Hindlimb muscle (tissue), 1 donor: ENCODE results near the gene GART. TPM values are rescaled to one million over a fixed set of nuclear protein-coding genes. Genes with fewer than 3 reads are reported as not detected.
A peak's percentile ranks its signal among the peaks of the same experiment; 100 is the strongest.
"Not testable (repeated sequence)": the region's sequence is repeated elsewhere in the genome, so short reads cannot be mapped to it uniquely, and the experiment has no call there.

Source experiments
- DNase-seq: peaks from one replicate; pipeline ENCODE4 v3.0.0-alpha.2; 2013
- polyA plus RNA-seq: library from polyadenylated mRNA; unstranded; fragments of 120-200 nt; gene quantifications from one replicate; pipeline ENCODE4 v1.2.1, GENCODE V29; 2013; ENCODE audit not compliant: insufficient read length

GART gene
- polyA plus RNA-seq, 1 donor = 54.2 TPM

DNA sequence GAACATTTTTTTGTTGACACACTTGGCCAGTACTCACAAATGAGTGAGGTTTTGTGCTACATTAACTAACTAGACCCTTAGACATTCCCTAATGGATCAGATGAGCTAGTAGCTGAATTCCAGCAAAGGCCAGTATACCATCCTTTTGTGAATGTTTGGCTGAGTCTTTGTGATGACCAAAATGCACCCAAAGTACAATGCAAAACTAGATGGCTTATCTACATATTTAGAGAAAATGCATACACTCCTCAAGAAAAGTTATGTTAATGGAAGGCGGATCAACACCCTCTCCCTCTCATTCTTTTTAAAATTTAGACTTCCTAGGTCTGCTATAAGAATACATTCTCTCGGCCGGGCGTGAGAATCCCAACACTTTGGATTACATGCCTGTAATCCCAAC lies 30.3 kb downstream of the GART start:
- DNase-seq = no peak

- no peak for DNase-seq
These were observed 31.1 kb downstream of the GART start for GRCh38 chr21:33510826-33511225.

DNA sequence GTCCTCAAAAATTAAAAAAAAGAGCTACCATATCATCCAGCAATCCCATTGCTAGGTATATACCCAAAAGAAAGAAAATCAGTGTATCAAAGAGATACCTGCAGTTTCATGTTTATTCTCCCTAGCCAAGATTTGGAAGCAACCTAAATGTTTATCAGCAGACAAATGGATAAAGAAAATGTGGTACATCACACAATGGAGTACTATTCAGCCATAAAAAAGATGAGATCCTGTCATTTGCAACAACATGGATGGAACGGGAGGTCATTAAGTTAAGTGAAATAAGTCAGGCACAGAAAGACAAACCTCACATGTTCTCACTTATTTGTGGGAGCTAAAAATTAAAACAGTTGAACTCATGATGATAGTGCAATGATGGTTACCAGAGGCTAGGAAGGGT lies 34.9 kb downstream of the GART start:
- DNase-seq = not testable (repeated sequence)

DNA sequence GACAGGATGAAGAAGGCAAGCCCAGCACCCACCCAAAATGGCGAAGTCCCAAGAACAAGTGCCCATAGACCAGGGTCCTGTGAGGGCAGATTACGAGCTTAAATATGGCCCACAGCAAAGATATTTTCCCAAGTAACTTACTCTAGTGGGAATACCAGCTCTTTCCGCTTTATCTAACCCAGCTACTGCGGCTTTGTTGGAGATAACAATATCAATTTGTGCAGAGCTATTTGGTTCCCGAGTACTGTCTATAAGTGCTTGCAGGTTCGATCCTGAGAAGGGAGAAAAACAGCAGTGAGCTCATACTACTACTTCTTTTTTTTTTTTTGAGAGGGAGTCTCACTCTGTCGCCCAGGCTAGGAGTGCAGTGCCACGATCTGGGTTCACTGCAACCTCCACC lies 36.1 kb downstream of the GART start:
- DNase-seq = no peak

GRCh38 chr21:33496345-33496744 lies 45.6 kb downstream of the GART start:
- no peak for DNase-seq

DNA sequence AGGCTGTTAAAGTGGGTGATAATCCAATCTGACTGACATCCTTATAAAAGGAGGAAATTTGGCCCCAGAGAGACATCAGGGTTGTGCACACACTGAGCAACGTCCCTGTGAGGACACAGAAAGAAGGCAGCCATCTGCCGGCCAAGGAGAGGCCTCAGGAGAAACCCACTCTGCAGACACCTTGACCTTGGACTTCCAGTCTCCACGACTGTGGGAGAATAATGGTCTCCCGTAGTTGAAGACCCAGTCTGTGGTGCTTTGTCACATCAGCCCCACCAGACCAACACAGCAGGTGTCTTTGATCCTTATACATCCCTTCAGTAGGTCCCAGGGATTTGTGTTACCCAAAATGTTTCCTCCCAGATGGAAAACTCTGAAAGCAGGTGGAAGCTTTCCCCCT lies 46.2 kb downstream of the GART start:
- DNase-seq = no peak

GRCh38 chr21:33493756-33494155 lies 48.2 kb downstream of the GART start:
- DNase-seq = no peak

DNA sequence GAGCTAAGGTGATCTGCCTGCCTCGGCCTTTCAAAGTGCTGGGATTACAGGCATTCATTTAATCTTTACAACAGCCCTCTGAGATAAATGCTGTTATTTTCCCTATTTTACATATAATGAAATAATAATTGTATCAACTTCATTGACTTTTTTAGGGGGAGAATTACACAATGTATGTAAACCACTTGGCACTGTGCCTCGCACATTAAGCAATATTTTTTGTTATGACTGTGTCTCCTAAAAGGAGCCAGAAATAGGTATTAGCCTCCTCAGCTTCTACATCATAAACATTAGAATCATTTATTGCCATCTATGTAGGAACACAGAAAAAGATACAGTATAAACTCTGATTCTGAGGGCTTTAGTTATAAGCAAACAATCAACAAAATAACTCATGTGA lies 49.3 kb downstream of the GART start:
- DNase-seq = no peak

DNA sequence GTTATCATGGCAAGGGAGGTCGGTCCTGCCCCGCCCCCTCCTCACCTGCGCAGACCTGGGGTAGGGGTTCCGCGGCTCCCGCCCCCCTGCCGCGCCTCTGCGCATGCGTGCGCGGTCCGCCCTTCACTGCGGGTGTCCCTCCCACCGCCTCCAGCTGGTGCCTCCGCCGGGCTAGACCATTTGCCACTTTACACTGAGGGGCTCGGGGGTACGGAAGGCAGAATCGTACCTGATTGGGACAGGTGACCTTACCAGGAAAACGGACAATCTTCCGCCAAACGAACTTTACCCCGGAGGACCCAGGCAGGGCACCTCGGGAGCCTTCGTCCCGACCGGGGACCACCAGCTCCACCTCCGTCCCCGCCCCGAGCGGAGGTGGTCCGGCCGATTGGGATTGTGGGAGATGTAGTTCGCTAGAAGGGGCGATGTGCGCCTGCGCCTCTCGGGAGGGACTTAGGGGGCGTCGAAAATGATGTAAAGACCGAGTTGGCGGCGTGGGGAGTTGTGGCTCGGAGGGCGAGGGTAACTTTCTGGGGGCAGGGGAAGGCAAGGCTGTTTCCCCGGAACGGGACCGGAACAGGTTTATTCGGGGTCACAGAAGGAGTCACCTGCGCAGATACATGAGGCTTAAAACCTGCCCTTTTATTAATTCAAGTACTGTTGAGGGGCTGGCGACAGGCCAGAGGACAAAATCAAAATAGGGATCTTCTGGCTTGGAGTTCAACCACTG lies 50.4 kb downstream of the GART start, which contains the start of gene DNAJC28:
TSS of gene DNAJC28 (minus strand) at position 344 of the 730 bp plus-strand sequence. CDS start 2,323 bp downstream, outside the sequence.
- DNase-seq = peak; percentile 96

DNA sequence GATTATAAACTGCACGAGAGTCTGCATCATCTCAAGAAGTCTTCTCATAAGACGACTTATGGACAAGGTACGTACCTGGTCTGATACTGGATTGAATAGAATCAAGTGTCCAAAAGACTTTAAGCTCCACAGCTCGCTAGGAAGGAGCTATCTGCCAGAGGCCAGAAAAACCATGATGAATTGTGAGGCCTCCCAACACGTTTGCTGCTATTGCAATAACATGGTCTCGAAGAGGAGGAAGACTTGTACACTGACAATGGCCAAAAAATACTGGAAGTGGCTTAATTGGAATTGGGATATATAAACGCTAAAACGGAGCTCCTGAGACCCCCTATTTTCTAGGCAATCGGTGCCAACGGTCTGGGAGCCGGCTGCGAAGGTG lies 50.9 kb downstream of the GART start:
- DNase-seq = no peak

GRCh38 chr21:33488936-33489335 lies 53.0 kb downstream of the GART start:
- DNase-seq = no peak

DNA sequence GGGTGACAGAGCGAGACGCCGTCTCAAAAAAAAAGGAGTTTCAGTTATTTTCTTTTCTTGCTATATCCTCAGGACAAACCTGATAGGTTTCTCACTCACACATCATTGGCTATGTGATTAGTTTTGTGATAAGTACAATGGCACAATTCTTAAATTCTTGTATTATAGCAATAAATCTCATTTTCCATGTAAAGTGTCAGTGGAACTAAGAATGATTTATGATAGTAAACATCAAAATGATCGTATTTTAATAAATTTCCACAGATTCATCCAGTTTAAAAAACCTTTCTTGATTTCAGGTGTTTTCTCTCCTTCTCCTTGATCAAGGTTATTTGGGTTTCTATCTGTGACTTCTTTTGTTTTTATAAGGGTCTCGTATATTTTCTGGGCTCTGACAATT lies 53.9 kb downstream of the GART start:
- DNase-seq = no peak

GRCh38 chr21:33481314-33481943 lies 60.5 kb downstream of the GART start:
- DNase-seq = no peak

GRCh38 chr21:33480481-33481103 lies 61.3 kb downstream of the GART start:
- no peak for DNase-seq

- peak; percentile 94 for DNase-seq
These were observed 62.0 kb downstream of the GART start, which contains the start of gene TMEM50B for GRCh38 chr21:33479679-33480480. Gene TMEM50B, minus strand, starts transcription at chr21:33479974. Its CDS starts 11,089 bp downstream, at chr21:33468885.

DNA sequence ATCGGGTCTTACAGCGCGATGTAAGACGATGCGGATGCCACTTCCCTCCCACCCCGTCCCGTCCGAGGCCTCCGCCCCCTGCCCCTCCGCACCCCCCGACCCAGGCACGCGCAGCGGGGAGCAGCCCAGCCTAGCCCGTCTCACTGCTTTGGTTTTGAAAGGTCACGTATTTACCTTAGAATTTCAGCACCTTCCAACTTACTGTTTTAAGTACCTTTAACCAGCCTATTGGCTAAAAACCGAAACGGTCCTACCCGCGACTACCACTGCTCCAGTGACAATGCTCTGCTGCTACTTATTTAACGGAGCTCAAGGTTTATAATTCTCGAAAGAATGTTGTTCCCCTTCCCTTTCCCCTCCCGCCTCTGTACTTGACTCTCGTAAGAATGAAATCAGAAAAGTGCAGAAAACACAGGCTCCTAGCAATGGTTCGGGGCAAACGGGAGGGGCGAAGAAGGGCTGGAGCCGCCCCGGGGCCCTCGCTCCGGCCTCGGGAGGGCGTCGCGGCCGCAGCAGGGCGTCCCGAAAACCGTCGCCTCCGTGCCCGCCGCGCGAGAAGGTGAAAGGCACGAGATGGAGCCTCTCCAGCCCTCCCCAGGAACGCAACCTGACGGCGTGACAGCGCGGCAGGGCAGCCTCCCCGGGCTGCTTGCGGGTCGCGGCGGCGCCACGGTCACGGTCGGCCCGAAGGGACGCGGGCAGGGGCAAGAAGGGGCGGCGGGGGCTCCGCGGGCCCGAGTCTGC lies 62.8 kb downstream of the GART start:
- peak; percentile 29 for DNase-seq

DNA sequence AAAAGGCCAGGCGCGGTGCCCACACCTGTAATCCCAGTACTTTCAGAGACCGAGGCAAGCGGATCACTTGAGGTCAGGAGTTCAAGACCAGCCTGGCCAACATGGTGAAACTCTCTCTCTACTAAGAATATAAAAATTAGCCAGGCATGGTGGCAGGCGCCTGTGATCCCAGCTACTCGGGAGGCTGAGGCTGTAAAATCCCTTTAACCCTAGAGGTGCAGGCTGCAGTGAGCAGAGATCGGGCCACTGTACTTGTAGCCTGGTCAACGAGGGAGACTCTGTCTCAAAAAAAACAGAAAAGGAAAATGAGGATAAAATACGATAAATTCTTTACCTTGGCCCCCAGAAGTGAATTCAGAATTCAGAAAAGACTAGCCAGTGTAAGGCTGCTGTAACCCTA lies 63.7 kb downstream of the GART start:
- DNase-seq = no peak

- DNase-seq = no peak
These were observed 64.9 kb downstream of the GART start for GRCh38 chr21:33477066-33477465.

GRCh38 chr21:33473344-33473743 lies 68.6 kb downstream of the GART start:
- DNase-seq = no peak

DNA sequence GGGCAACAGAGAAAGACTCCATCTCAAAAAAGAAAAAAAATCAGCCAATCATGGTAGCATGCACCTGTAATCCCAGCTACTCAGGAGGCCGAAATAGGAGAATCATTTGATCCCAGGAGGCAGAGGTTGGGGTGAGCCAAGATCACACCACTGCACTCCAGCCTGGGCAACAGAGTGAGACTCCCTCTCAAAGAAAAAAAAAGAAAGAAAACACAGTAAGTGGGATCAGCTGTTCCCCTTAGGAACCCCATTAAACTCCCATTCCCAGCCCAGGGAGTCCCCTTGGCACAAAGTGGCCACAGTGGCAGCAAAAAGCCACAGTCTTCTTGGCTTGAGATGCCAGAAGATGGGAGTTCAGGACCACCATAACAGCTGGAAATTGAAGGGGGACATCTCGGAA lies 71.2 kb downstream of the GART start:
- DNase-seq = no peak

DNA sequence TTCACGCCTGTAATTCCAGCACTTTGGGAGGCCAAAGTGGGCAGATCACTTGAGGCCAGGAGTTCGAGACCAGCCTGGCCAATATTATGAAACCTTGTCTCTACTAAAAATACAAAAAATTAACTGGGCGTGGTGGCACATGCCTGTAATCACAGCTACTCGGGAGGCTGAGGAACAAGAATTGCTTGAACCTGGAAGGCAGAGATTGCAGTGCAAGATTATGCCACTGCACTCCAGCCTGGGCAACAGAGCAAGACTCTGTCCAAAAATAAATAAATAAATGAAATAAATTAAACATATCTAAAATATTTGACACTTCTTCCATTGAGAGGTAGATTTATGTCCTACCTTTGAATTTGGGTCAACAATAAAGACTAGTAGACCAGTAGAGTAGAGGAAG lies 72.7 kb downstream of the GART start:
- not testable (repeated sequence) for DNase-seq
